ENCODE measurements around the gene NEK11.

GRCh38 chr3:131221731-131222130, 195.1 kb downstream of the NEK11 start:
- TF ChIP-seq CTCF (IDR thresholded peaks at IDR 0.05) (no peak), POLR2A (IDR thresholded peaks at IDR 0.05) (no peak)

Data from Peyer's patch (tissue), 4 donors.